Kidney epithelial cell (primary cell): ENCODE measurements around the gene ODC1. TPM values are rescaled to one million over a fixed set of nuclear protein-coding genes. Genes with fewer than 3 reads are reported as not detected.
A peak's percentile ranks its signal among the peaks of the same experiment; 100 is the strongest.

Experiments used
- DNase-seq: peaks from one replicate; pipeline ENCODE4 v3.0.0-alpha.2; 2010; ENCODE audit warnings: low read depth
- H3K27me3 ChIP-seq: 2 replicates; pipeline ENCODE4 v1.6.0; 2011; ENCODE audit warnings: low read length; ENCODE audit not compliant: control insufficient read depth, insufficient read depth
- H3K36me3 ChIP-seq: 2 replicates; pipeline ENCODE4 v1.5.1; 2011; ENCODE audit warnings: low read length; ENCODE audit not compliant: control insufficient read depth, insufficient read depth
- H3K4me3 ChIP-seq: 2 replicates; pipeline ENCODE4 v1.5.1; 2011; ENCODE audit warnings: low read depth, mild to moderate bottlenecking, control low read depth, low read length
- total RNA-seq: library from RNA; depleted of rRNA; stranded (reverse); fragments of >200 nt; gene quantifications from 2 replicates; pipeline ENCODE4 v1.2.3, GENCODE V29; 2015
- TF ChIP-seq, protein P1 (sequence below): IDR thresholded peaks from 2 replicates; pipeline ENCODE4 v1.5.1; 2011; ENCODE audit warnings: mild to moderate bottlenecking, moderate library complexity, low read length, control low read depth, inconsistent platforms; ENCODE audit not compliant: insufficient read depth, poor library complexity, severe bottlenecking

Gene ODC1
- total RNA-seq, 1 donor from 2014 or later, result 394 TPM

DNA sequence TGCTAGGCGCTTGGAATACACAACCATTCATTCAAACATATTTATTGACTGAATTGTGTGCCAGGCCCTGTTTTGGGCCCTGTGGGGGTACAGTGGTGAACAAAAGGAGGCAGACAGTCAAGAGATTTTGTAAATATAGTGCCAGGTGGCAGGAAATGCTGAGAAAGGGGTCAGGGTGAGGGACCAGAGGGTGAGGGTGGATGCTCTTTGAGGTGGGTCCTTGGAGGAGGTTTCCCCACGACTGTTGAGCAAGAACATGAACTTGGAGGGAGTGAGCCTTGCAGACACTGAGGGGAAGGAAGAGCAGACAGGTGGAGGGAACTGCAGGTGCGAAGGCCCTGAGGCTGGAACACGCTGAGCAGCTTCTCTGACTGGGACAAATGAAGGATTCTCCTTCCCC, 40.7 kb downstream of the ODC1 start:
- Histone ChIP-seq H3K36me3 (no peaks in the 10 kb centered on the region), H3K27me3 (no peaks in the 10 kb centered on the region), H3K4me3 (no peak overlapping the region)
- DNase-seq, result no peak
- TF ChIP-seq, protein P1, sequence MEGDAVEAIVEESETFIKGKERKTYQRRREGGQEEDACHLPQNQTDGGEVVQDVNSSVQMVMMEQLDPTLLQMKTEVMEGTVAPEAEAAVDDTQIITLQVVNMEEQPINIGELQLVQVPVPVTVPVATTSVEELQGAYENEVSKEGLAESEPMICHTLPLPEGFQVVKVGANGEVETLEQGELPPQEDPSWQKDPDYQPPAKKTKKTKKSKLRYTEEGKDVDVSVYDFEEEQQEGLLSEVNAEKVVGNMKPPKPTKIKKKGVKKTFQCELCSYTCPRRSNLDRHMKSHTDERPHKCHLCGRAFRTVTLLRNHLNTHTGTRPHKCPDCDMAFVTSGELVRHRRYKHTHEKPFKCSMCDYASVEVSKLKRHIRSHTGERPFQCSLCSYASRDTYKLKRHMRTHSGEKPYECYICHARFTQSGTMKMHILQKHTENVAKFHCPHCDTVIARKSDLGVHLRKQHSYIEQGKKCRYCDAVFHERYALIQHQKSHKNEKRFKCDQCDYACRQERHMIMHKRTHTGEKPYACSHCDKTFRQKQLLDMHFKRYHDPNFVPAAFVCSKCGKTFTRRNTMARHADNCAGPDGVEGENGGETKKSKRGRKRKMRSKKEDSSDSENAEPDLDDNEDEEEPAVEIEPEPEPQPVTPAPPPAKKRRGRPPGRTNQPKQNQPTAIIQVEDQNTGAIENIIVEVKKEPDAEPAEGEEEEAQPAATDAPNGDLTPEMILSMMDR, result no peak

DNA sequence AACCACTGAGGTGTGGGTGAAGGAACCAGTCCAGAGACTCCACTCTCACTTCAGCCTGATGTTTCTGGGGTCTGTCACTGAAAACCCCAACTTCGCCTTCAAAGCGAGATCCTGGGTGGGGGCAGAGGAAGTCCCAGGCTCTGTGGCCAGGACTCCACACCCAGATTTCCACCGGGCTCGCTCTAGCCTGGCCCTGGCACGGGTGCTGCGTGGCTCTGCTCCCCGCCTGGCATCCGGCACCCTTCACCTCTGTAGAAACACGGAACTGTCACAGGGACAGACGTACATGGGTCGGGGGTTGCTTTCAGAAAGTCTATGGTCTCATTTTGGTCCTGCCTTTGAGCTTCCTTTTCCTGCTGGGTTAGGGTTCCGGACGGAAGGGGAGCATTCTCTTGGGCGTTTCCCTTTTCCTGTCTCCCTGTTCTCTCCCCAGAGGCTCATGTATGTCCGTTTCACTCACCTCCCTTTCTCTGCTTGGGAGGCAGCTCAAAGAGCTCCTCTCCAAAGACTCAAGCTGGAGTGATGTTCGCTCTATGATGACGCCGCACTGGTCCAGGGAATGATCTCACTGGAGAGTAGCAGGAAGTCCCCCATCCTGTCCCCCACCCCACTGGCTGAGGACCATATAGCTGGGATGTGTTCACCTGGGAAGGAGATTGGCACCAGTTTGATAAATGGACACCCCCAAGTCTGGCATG, 41.5 kb downstream of the ODC1 start:
- DNase-seq, result no peak
- TF ChIP-seq, protein P1, result no peak
- Histone ChIP-seq H3K27me3 (no peaks in the 10 kb centered on the region), H3K4me3 (no peak overlapping the region), H3K36me3 (no peaks in the 10 kb centered on the region)

DNA sequence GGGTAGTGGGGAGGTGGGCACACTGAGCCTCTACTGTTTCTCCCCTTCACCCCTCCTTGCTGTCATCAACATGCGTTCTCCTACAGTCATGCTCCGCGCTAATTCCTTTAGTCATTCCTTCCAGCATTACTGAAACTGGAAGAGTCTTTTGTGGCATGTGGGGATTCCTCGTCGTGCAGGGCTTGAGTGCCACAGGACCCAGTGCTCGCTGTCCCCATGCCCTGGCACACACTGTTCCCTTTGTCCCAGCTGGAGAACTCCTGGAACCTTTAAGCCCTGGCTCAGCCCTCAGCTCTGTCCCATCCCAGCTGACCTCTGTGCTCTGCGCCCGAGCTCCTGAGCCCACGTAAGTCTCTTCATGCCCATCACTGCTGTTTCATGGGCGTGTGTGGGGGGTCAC, 42.1 kb downstream of the ODC1 start:
- TF ChIP-seq, protein P1, result no peak
- Histone ChIP-seq H3K4me3 (no peak overlapping the region), H3K27me3 (no peaks in the 10 kb centered on the region), H3K36me3 (no peaks in the 10 kb centered on the region)
- DNase-seq, result no peak

DNA sequence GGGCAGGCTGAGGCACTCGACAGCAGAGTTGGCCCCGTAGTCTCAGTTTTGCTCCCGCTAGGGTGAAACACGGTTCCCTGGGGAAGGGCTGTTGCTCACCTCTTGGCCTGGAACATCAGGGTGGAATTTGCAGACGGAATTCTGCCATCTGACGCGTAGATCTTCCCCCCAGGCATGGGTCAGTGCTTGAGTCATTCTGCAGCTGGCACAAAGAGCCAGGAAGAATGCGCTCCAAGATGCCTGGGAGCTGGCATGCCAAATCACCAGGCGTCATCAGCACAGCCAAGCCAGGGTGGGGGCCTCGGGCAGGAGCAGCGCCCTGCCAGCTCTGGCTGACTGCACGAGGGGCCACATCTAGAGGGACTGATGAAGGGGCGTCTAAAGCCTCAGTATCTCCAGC, 42.7 kb downstream of the ODC1 start:
- Histone ChIP-seq H3K4me3 (no peak overlapping the region), H3K36me3 (no peaks in the 10 kb centered on the region), H3K27me3 (no peaks in the 10 kb centered on the region)
- TF ChIP-seq, protein P1, result no peak
- DNase-seq, result peak; percentile 95

DNA sequence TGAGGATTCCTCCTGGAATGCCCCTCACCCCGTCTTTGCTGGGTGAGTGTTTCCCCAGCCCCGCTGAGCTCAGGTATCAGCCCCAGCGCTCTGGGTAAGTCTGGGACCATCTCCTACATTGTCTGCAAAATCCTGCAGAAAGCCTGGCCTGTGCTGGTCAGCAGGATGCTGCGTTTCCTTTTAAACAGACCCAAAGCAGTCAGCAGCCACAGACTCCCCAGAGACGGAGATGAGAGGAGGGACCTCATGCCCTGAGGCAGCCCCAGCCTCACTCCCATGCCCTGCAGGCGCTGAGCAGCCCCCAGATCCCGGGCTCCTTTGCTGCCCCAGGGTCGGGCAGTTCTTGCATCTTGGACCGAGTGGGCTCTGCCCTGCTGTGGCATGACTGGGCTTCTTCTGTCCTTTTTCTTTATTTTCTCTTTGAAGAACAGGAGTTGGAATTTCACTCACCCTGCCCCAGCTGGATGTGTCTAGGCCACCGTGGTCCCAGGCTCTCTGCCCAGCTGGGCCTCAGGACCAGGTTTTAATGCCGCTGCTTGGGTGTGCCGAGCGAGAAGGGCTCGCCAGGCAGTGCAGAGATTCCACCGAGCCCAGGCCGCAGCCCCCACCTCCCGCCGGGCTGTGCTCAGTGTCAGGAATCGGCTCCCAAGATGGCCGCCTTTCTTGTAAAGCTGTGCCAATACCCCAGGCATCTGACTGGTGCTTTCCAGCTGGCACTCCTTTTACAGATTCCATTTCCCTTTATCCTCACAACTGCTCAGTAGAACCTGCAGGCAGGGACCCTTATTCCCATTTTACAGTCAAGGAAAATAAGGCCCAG, 43.6 kb downstream of the ODC1 start:
- Histone ChIP-seq H3K4me3 (no peak overlapping the region), H3K27me3 (no peaks in the 10 kb centered on the region), H3K36me3 (no peaks in the 10 kb centered on the region)
- DNase-seq, result no peak
- TF ChIP-seq, protein P1, result no peak
